ENCODE results near the gene METTL26. TPM values are rescaled to one million over a fixed set of nuclear protein-coding genes. Genes with fewer than 3 reads are reported as not detected.

The METTL26 gene
- total and polyA plus RNA-seq, 4 donors = 26.3 to 69.1 (median 41.4) TPM

DNA sequence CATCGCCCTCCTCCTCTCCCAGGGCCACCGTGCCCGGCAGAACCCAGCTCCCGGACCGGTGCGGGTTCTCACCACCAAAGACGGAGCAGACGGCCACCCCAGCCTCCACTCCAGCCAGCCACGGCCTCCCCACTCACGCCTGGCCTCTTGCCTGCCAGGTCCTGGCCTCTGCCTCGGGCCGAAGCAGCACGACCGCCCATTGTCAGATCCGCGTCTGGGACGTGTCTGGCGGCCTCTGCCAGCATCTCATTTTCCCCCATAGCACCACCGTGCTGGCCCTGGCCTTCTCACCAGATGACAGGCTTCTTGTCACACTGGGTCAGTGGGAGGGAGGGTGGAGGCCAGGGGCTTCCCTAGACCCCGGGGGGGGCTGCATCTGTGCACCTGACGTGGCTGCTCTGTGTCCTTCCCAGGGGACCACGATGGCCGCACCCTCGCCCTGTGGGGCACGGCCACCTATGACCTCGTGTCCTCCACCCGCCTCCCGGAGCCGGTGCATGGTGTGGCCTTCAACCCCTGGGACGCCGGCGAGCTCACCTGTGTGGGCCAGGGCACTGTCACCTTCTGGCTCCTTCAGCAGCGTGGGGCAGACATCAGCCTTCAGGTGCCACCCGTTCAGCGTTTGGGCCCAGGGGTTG lies 25.2 kb upstream of the METTL26 start:
- Histone ChIP-seq H3K36me3 (ENCODE audit: control insufficient read depth in 4 of 4, insufficient read depth in 3 of 4, low read depth in 1 of 4, low read length in 3 of 4) (peaks cover 0 to 2% (median 0%) of the 10 kb centered on the region in 4 donors), H3K4me3 (ENCODE audit: low read depth in 1 of 3, low read length in 3 of 3) (peak overlapping the region in 1 of 3 donors; percentile 19), H3K9me3 (ENCODE audit: control insufficient read depth in 4 of 4, low read length in 3 of 4) (no peaks in the 10 kb centered on the region), H3K9ac (ENCODE audit: low read depth in 1 of 2, low read length in 2 of 2) (no peak overlapping the region), H3K27ac (ENCODE audit: low read depth in 1 of 2, low read length in 2 of 2) (peak overlapping the region; percentile 50 to 52), H3K4me1 (ENCODE audit: control insufficient read depth in 4 of 4, insufficient read depth in 4 of 4, low read length in 3 of 4) (peaks cover 10 to 22% (median 15%) of the 10 kb centered on the region in 4 donors), H3K27me3 (ENCODE audit: control insufficient read depth in 4 of 4, insufficient read depth in 4 of 4, low read length in 3 of 4) (no peaks in the 10 kb centered on the region)
- 44% methylated on average over 35 of the region's 35 CpGs for WGBS
- DNase-seq (ENCODE audit: low spot score) = no peak
- TF ChIP-seq HNF4A (conservative IDR thresholded peaks at IDR 0.05) = peak; percentile 35 to 45
- no peak for TF ChIP-seq RAD21 (IDR thresholded peaks at IDR 0.05)
- TF ChIP-seq JUND (IDR thresholded peaks at IDR 0.05) = no peak
- no peak for TF ChIP-seq EGR1 (IDR thresholded peaks at IDR 0.05; ENCODE audit: low read depth in 2 of 2)
- peak; percentile 30 for TF ChIP-seq NR2F2 (IDR thresholded peaks at IDR 0.05)

DNA sequence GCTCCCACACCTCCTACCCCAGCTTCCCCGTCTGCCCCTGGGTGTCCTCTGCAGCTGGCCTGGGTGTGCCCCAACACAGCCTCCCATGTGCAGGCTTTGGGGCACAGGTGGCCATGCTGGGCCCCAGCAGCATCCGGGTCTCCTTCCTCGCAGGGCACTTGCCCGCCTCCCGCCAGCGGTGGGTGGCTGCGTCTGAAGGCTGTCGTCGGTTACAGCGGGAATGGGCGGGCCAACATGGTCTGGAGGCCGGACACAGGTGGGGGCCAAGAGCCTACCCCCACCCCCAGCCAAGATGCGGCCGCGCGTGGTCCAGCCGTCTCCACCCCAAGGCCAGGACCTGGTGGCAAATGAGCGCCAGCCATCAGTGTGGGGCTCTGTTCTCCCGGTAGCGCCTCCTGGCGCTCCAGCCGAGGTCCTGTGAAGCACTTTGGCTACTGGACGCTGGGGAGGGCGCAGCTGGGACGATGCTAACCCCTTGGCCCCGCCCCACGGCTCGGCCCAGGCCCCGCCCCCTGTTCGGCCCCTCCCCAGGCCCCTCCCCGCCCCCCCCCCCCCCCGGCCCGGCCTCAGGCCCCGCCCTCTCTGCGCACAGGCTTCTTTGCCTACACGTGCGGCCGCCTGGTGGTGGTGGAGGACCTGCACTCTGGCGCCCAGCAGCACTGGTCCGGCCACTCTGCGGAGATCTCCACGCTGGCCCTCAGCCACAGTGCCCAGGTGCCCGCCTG lies 24.5 kb upstream of the METTL26 start:
- Histone ChIP-seq H3K4me1 (ENCODE audit: control insufficient read depth in 4 of 4, insufficient read depth in 4 of 4, low read length in 3 of 4) (peaks cover 10 to 22% (median 15%) of the 10 kb centered on the region in 4 donors), H3K27me3 (ENCODE audit: control insufficient read depth in 4 of 4, insufficient read depth in 4 of 4, low read length in 3 of 4) (no peaks in the 10 kb centered on the region), H3K9ac (ENCODE audit: low read depth in 1 of 2, low read length in 2 of 2) (no peak overlapping the region), H3K36me3 (ENCODE audit: control insufficient read depth in 4 of 4, insufficient read depth in 3 of 4, low read depth in 1 of 4, low read length in 3 of 4) (peaks cover 0 to 5% (median 0%) of the 10 kb centered on the region in 4 donors), H3K27ac (ENCODE audit: low read depth in 1 of 2, low read length in 2 of 2) (peak overlapping the region; percentile 50 to 52), H3K4me3 (ENCODE audit: low read depth in 1 of 3, low read length in 3 of 3) (peak overlapping the region in 1 of 3 donors; percentile 19), H3K9me3 (ENCODE audit: control insufficient read depth in 4 of 4, low read length in 3 of 4) (no peaks in the 10 kb centered on the region)
- WGBS = 29% methylated on average over 39 of the region's 43 CpGs
- peak in 1 of 2 donors; percentile 29 for TF ChIP-seq GABPA (IDR thresholded peaks at IDR 0.05 in 1 of 2, conservative IDR thresholded peaks at IDR 0.05 in 1 of 2)
- TF ChIP-seq SP1 (IDR thresholded peaks at IDR 0.05) = peak; percentile 38
- TF ChIP-seq RAD21 (IDR thresholded peaks at IDR 0.05) = peak in 1 of 2 donors; percentile 48
- peak; percentile 43 for TF ChIP-seq CTCF (IDR thresholded peaks at IDR 0.05; ENCODE audit: low read depth, low read length, missing input control)
- no peak for TF ChIP-seq TAF1 (conservative IDR thresholded peaks at IDR 0.05)
- TF ChIP-seq EGR1 (IDR thresholded peaks at IDR 0.05; ENCODE audit: low read depth in 2 of 2) = no peak
- peak; percentile 83 for DNase-seq (ENCODE audit: low spot score)

GRCh38 chr16:660132-660458 lies 24.0 kb upstream of the METTL26 start:
- peak overlapping the region in 1 of 2 donors; percentile 50 for H3K27ac ChIP-seq (ENCODE audit: low read depth in 1 of 2, low read length in 2 of 2)
- H3K27me3 ChIP-seq (ENCODE audit: control insufficient read depth in 4 of 4, insufficient read depth in 4 of 4, low read length in 3 of 4) = no peaks in the 10 kb centered on the region
- H3K4me1 ChIP-seq (ENCODE audit: control insufficient read depth in 4 of 4, insufficient read depth in 4 of 4, low read length in 3 of 4) = peaks cover 10 to 22% (median 15%) of the 10 kb centered on the region in 4 donors
- DNase-seq (ENCODE audit: low spot score) = no peak
- peaks cover 0 to 6% (median 1%) of the 10 kb centered on the region in 4 donors for H3K36me3 ChIP-seq (ENCODE audit: control insufficient read depth in 4 of 4, insufficient read depth in 3 of 4, low read depth in 1 of 4, low read length in 3 of 4)
- no peak overlapping the region for H3K9ac ChIP-seq (ENCODE audit: low read depth in 1 of 2, low read length in 2 of 2)
- no peaks in the 10 kb centered on the region for H3K9me3 ChIP-seq (ENCODE audit: control insufficient read depth in 4 of 4, low read length in 3 of 4)
- H3K4me3 ChIP-seq (ENCODE audit: low read depth in 1 of 3, low read length in 3 of 3) = no peak overlapping the region
- 67% methylated on average over 6 of the region's 6 CpGs for WGBS
- no peak for TF ChIP-seq FOXA2 (IDR thresholded peaks at IDR 0.05)

DNA sequence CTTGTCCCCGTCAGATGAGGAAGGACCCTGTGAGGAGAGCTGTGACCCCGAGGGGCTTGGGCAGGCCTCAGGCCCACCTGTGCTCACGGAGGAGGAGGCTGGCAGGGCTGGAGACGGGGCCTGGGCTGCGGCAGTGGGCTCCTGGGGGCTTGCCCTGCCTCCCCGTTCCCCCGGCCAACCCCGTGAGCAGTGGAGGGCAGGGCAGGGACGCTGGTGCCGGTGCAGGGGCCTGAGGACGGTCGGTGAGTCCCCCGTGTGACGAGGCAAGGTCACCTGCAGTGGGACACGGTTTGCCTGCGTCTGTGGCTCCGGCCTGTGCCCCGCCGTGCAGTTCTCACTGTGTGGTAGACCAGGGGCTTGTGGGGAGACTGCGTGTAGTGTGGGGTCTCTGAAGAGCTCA lies 23.5 kb upstream of the METTL26 start:
- H3K36me3 ChIP-seq (ENCODE audit: control insufficient read depth in 4 of 4, insufficient read depth in 3 of 4, low read depth in 1 of 4, low read length in 3 of 4) = peaks cover 0 to 6% (median 1%) of the 10 kb centered on the region in 4 donors
- peaks cover 10 to 22% (median 15%) of the 10 kb centered on the region in 4 donors for H3K4me1 ChIP-seq (ENCODE audit: control insufficient read depth in 4 of 4, insufficient read depth in 4 of 4, low read length in 3 of 4)
- no peaks in the 10 kb centered on the region for H3K9me3 ChIP-seq (ENCODE audit: control insufficient read depth in 4 of 4, low read length in 3 of 4)
- no peaks in the 10 kb centered on the region for H3K27me3 ChIP-seq (ENCODE audit: control insufficient read depth in 4 of 4, insufficient read depth in 4 of 4, low read length in 3 of 4)
- no peak overlapping the region for H3K27ac ChIP-seq (ENCODE audit: low read depth in 1 of 2, low read length in 2 of 2)
- no peak for DNase-seq (ENCODE audit: low spot score)
- no peak overlapping the region for H3K4me3 ChIP-seq (ENCODE audit: low read depth in 1 of 3, low read length in 3 of 3)
- WGBS = 92% methylated on average over 20 of the region's 20 CpGs
- H3K9ac ChIP-seq (ENCODE audit: low read depth in 1 of 2, low read length in 2 of 2) = no peak overlapping the region
- TF ChIP-seq ZBTB33 (IDR thresholded peaks at IDR 0.05) = no peak
- TF ChIP-seq FOXA1 (IDR thresholded peaks at IDR 0.05) = no peak
- no peak for TF ChIP-seq RXRA (IDR thresholded peaks at IDR 0.05)
- no peak for TF ChIP-seq HNF4A (conservative IDR thresholded peaks at IDR 0.05)
- TF ChIP-seq SP1 (IDR thresholded peaks at IDR 0.05) = no peak
- TF ChIP-seq RAD21 (IDR thresholded peaks at IDR 0.05) = no peak
- no peak for TF ChIP-seq FOXA2 (IDR thresholded peaks at IDR 0.05)
- TF ChIP-seq, protein P1, sequence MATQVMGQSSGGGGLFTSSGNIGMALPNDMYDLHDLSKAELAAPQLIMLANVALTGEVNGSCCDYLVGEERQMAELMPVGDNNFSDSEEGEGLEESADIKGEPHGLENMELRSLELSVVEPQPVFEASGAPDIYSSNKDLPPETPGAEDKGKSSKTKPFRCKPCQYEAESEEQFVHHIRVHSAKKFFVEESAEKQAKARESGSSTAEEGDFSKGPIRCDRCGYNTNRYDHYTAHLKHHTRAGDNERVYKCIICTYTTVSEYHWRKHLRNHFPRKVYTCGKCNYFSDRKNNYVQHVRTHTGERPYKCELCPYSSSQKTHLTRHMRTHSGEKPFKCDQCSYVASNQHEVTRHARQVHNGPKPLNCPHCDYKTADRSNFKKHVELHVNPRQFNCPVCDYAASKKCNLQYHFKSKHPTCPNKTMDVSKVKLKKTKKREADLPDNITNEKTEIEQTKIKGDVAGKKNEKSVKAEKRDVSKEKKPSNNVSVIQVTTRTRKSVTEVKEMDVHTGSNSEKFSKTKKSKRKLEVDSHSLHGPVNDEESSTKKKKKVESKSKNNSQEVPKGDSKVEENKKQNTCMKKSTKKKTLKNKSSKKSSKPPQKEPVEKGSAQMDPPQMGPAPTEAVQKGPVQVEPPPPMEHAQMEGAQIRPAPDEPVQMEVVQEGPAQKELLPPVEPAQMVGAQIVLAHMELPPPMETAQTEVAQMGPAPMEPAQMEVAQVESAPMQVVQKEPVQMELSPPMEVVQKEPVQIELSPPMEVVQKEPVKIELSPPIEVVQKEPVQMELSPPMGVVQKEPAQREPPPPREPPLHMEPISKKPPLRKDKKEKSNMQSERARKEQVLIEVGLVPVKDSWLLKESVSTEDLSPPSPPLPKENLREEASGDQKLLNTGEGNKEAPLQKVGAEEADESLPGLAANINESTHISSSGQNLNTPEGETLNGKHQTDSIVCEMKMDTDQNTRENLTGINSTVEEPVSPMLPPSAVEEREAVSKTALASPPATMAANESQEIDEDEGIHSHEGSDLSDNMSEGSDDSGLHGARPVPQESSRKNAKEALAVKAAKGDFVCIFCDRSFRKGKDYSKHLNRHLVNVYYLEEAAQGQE (IDR thresholded peaks at IDR 0.05) = no peak
- no peak for TF ChIP-seq JUND (IDR thresholded peaks at IDR 0.05)
- no peak for TF ChIP-seq GABPA (IDR thresholded peaks at IDR 0.05 in 1 of 2, conservative IDR thresholded peaks at IDR 0.05 in 1 of 2)
- no peak for TF ChIP-seq TAF1 (conservative IDR thresholded peaks at IDR 0.05)
